Skeletal muscle tissue (tissue), 4 donors: ENCODE measurements around the gene CEP78. TPM values are rescaled to one million over a fixed set of nuclear protein-coding genes. Genes with fewer than 3 reads are reported as not detected.
"Not testable (repeated sequence)": the region's sequence is repeated elsewhere in the genome, so short reads cannot be mapped to it uniquely, and the experiment has no call there.

Experiments
- H3K27ac ChIP-seq: one replicate; pipeline ENCODE4 v1.7.0; 2013; ENCODE audit warnings: mild to moderate bottlenecking, low read depth, low read length, inconsistent platforms
- H3K27me3 ChIP-seq, 3 donors: one replicate each; pipeline ENCODE4 v1.7.0; 2013; ENCODE audit warnings: low read length in 3 of 3; ENCODE audit not compliant: control insufficient read depth in 3 of 3, insufficient read depth in 3 of 3
- H3K36me3 ChIP-seq, 3 donors: one replicate each; pipeline ENCODE4 v1.7.0; 2013; ENCODE audit warnings: low read length in 3 of 3; ENCODE audit not compliant: control insufficient read depth in 3 of 3, insufficient read depth in 3 of 3
- H3K4me1 ChIP-seq, 3 donors: one replicate each; pipeline ENCODE4 v1.7.0; 2013; ENCODE audit warnings: low read length in 3 of 3, mild to moderate bottlenecking in 3 of 3; ENCODE audit not compliant: control insufficient read depth in 3 of 3, insufficient read depth in 3 of 3
- H3K4me3 ChIP-seq, 3 donors: one replicate each; pipeline ENCODE4 v1.7.0; 2013; ENCODE audit warnings: low read length in 3 of 3
- H3K9ac ChIP-seq, 3 donors: one replicate each; pipeline ENCODE4 v1.7.0; 2013; ENCODE audit warnings: low read length in 3 of 3, mild to moderate bottlenecking in 3 of 3, moderate library complexity in 2 of 3, low read depth in 1 of 3
- H3K9me3 ChIP-seq, 3 donors: one replicate each; pipeline ENCODE4 v1.7.0; 2013; ENCODE audit warnings: low read length in 3 of 3; ENCODE audit not compliant: control insufficient read depth in 3 of 3
- total RNA-seq: library from RNA; depleted of rRNA; stranded (reverse); fragments of >200 nt; gene quantifications from one replicate; pipeline ENCODE4 v1.2.3, GENCODE V29; 2014
- donor health status: Osteomylitis.

Gene CEP78
- total RNA-seq, 1 donor from 2014 or later: 11.5 TPM

GRCh38 chr9:78207901-78208300, 28.0 kb upstream of the CEP78 start:
- Histone ChIP-seq H3K27ac (no peak overlapping the region), H3K4me3 (no peak overlapping the region), H3K27me3 (no peaks in the 10 kb centered on the region), H3K36me3 (no peaks in the 10 kb centered on the region), H3K4me1 (no peaks in the 10 kb centered on the region), H3K9me3 (no peaks in the 10 kb centered on the region), H3K9ac (no peak overlapping the region)

- no peaks in the 10 kb centered on the region for H3K36me3 ChIP-seq
- no peak overlapping the region for H3K4me3 ChIP-seq
- no peak overlapping the region for H3K27ac ChIP-seq
- no peaks in the 10 kb centered on the region for H3K4me1 ChIP-seq
- no peaks in the 10 kb centered on the region for H3K9me3 ChIP-seq
- H3K27me3 ChIP-seq: no peaks in the 10 kb centered on the region
- no peak overlapping the region for H3K9ac ChIP-seq
These were observed 26.7 kb upstream of the CEP78 start for GRCh38 chr9:78209127-78209526.

DNA sequence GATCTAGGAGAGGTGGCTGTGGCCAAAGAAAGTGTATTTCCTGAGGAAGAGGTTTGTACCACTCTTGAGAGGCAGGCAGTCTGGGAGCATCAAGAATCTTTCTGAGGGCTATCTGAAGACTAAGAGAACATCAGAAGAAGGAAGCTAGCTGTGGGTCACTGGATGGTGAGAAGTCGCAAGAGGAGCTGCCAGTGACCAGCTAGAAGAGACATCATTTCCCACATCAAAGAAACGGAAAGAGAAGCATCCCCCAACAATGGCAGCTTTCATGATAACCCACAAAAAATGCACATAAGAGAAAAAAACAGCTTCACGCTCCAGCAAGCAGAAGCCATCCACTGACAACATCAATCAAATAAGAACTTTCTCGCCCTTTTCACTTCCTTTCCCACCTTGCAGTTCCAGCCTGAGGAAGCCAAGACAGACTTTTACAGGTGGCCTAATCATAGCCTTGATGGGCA, 25.0 kb upstream of the CEP78 start:
- H3K9me3 ChIP-seq: no peaks in the 10 kb centered on the region
- H3K27ac ChIP-seq: no peak overlapping the region
- H3K36me3 ChIP-seq: no peaks in the 10 kb centered on the region
- H3K9ac ChIP-seq: no peak overlapping the region
- H3K27me3 ChIP-seq: no peaks in the 10 kb centered on the region
- H3K4me3 ChIP-seq: no peak overlapping the region
- H3K4me1 ChIP-seq: no peaks in the 10 kb centered on the region

DNA sequence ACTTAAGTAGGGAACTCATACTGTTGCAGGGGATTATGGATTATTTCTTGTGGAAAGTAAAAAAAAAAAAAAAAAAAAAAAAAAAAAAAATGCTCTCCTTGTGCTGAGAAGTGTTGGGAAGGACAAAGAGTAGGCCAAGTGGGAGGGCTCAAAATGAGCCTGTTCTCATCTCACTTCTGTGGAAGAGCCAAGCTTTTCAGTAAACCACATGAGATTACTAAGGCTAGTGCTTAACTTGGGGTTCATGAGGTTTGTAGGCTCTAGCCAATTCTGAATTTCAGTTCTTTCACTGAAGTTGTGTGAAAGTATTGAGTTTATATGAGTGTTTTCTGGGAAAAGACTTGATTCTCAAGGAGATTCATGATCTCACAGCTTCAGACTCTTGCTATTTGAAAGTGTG, 23.0 kb upstream of the CEP78 start:
- H3K36me3 ChIP-seq: no peaks in the 10 kb centered on the region
- no peaks in the 10 kb centered on the region for H3K4me1 ChIP-seq
- no peak overlapping the region for H3K9ac ChIP-seq
- H3K27ac ChIP-seq: no peak overlapping the region
- H3K27me3 ChIP-seq: no peaks in the 10 kb centered on the region
- no peak overlapping the region for H3K4me3 ChIP-seq
- H3K9me3 ChIP-seq: no peaks in the 10 kb centered on the region

DNA sequence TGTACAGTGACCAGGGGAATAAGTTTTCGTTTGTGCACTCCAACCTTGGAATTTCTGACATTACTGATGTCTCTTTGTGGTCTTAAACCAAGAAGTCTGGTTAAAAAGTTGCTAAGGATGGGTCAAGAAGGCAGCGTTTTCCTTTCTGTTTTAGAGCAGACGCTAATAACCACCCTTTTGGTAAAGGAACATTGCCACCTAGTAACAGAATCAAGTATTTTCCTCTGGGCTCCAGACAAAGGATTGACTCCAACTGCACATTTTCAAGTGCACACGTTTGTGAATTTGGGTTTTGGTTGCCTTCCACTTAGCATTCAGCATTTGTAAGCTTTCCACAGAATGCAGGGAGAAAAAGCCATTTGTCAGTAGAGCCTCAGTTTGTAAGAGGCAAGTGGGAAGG, 22.2 kb upstream of the CEP78 start:
- Histone ChIP-seq H3K27me3 (no peaks in the 10 kb centered on the region), H3K36me3 (no peaks in the 10 kb centered on the region), H3K4me3 (no peak overlapping the region), H3K27ac (no peak overlapping the region), H3K9ac (no peak overlapping the region), H3K9me3 (no peaks in the 10 kb centered on the region), H3K4me1 (no peaks in the 10 kb centered on the region)

DNA sequence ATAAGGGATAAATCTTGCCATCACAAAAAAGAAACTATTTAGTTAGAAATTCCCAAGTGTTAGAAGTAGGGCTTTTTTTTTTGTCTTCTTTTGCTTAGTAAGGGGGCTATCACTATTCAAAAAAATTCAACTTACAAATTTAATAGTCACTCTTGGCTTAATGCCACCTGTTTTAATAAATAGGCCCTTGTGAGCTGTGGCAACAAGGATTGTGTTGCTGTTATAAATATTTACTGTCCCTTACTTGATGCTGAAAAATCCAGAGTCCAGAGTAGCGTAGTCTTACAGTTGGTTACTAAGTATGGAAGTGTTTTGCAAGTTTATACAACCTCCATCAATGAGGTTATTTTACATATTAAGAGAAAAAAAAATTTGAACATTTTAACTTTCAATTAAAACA, 21.4 kb upstream of the CEP78 start:
- no peaks in the 10 kb centered on the region for H3K9me3 ChIP-seq

DNA sequence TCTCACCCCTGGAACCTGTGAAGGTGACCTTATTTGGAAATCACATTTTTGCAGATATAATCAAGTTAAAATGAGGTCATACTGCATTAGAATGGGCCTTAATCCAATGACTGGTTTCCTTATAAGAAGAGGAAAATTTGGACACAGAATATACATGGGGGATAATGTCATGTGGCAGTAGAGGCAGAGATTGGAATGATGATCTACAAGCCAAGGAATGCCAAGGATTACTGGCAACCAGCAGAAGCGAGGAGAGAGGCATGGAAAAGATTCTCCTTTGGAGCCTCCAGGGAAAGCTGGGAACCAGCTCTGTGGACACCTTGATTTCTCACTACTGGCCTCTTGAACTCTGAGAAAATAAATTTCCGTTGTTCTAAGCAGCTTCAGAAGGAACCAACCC, 20.2 kb upstream of the CEP78 start:
- Histone ChIP-seq H3K4me1 (no peaks in the 10 kb centered on the region), H3K36me3 (no peaks in the 10 kb centered on the region), H3K27ac (no peak overlapping the region), H3K9me3 (no peaks in the 10 kb centered on the region), H3K9ac (no peak overlapping the region), H3K4me3 (no peak overlapping the region), H3K27me3 (no peaks in the 10 kb centered on the region)

More for the DNA sequence above, 21.4 kb upstream of the CEP78 start:
- no peak overlapping the region for H3K9ac ChIP-seq
- no peaks in the 10 kb centered on the region for H3K4me1 ChIP-seq
- H3K4me3 ChIP-seq: no peak overlapping the region
- H3K27ac ChIP-seq: no peak overlapping the region
- no peaks in the 10 kb centered on the region for H3K27me3 ChIP-seq
- H3K36me3 ChIP-seq: no peaks in the 10 kb centered on the region

GRCh38 chr9:78218890-78219289, 17.0 kb upstream of the CEP78 start:
- Histone ChIP-seq H3K36me3 (no peaks in the 10 kb centered on the region), H3K4me1 (no peaks in the 10 kb centered on the region), H3K4me3 (no peak overlapping the region), H3K9ac (no peak overlapping the region), H3K27me3 (no peaks in the 10 kb centered on the region), H3K27ac (no peak overlapping the region), H3K9me3 (no peaks in the 10 kb centered on the region)

GRCh38 chr9:78221425-78221824, 14.4 kb upstream of the CEP78 start:
- no peaks in the 10 kb centered on the region for H3K4me1 ChIP-seq
- no peak overlapping the region for H3K9ac ChIP-seq
- no peak overlapping the region for H3K4me3 ChIP-seq
- H3K27me3 ChIP-seq: no peaks in the 10 kb centered on the region
- H3K9me3 ChIP-seq: no peaks in the 10 kb centered on the region
- no peaks in the 10 kb centered on the region for H3K36me3 ChIP-seq
- no peak overlapping the region for H3K27ac ChIP-seq

DNA sequence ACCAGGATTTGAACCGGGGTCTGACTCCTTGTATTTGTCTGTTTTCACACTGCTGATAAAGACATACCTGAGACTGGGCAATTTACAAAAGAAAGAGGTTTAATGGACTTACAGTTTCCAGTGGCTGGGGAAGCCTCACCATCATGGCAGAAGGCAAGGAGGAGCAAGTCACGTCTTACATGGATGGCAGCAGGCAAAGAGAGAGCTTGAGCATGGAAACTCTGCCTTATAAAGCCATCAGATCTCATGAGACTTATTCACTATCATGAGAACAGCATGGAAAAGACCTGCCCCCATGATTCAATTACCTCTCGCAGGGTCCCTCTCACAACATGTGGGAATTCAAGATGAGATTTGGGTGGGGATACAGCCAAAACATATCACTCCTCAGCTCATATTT, 14.0 kb upstream of the CEP78 start:
- not testable (repeated sequence) for H3K27me3 ChIP-seq, H3K27ac ChIP-seq, H3K36me3 ChIP-seq, H3K4me1 ChIP-seq, H3K4me3 ChIP-seq, H3K9me3 ChIP-seq, H3K9ac ChIP-seq

GRCh38 chr9:78230761-78231160, 5.1 kb upstream of the CEP78 start:
- H3K27ac ChIP-seq: no peak overlapping the region

More at GRCh38 chr9:78230761-78231160, 5.1 kb upstream of the CEP78 start:
- Histone ChIP-seq H3K4me1 (peaks cover 0 to 4% (median 0%) of the 10 kb centered on the region in 3 donors), H3K27me3 (no peaks in the 10 kb centered on the region), H3K9me3 (no peaks in the 10 kb centered on the region), H3K9ac (no peak overlapping the region), H3K4me3 (no peak overlapping the region), H3K36me3 (no peaks in the 10 kb centered on the region)
